HG03108 (cell line): ENCODE measurements around the gene MYO7B.

Source experiments
- ATAC-seq: cut with Tn5 transposase; IDR thresholded peaks from one replicate; pipeline ENCODE4 v1.9.1; 2021; ENCODE audit warnings: moderate library complexity; ENCODE audit not compliant: unreplicated experiment

The MYO7B gene

DNA sequence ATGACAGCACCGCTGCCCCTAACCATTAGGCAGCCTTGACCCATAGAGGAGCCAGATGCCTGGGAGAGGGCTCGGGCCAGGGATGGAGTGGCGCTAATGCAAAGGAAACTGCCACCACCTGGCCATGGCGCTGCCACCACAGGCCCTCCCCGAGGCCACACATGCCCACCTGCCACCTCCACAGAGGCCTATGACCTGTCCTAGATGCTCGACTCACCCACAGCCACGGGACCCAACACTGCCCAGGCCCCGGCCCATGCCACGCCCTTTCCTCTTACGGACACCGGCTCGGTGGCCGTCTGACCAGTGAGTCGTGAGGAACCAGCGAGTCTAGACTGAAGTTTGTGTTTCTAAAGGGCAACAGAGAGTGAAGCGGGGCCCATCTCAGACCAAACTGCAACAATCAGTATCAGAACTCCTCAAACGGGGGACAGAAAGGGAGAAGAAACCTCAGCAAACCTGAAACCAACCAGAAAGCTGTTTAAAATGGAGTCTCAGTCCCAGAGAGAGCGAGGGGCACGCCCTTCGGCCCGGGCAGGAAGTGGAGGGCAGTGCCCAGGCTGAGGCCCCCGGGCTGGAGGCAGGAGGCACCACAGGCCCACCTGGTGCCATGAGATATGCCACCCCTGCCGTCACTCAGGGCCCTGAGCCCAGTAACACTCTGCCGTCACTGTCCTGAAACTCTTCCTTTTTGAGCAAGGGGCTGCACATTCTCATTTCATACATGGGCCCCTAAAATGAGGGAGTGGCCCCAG lies 111.2 kb downstream of the MYO7B start:
- ATAC-seq, result no peak

DNA sequence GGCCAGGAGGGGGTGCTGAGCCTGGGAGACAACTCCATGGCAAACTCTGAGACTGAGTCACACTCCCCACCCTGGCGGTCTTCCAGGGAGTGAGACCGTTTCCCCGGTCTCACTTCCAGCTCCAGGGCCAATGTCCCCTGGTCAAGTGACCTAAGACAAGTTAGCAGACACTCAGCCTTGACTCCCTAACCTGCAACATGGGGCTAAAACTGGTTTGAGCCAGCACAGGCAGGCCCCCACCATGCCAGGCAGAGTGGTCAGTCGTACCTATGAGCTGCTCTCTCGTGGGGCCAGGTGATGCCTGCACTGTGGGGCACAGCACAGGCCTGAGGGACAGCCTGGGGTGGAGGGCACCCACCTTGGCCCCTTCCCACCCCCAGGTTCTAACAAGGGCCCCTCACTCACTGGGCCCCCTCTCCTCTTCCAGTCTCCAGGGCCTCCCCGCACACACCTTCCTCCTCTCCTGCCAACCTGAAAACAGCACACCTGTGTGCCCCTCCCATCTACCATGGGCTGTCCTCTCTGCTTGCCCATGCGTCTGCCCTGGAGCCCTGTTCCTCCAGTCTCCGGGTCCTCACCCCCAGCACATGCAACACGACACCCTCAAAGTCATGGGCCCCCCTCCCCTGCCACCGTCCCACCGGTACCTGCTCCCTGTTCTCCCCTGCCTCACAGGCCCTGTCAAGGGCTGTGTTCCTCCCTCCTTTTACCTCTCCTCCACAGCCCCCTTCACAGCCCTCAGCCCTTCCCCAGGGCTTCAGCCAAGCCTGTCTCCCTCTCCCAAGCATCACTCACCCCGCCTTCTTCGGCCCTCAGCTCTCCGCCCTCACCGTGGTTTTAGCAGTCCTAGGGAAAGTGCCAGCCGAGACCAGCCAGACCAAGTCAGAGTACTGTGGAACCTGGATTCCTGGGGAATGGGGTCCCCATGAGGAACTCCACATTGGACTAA lies 112.0 kb downstream of the MYO7B start:
- ATAC-seq, result no peak

DNA sequence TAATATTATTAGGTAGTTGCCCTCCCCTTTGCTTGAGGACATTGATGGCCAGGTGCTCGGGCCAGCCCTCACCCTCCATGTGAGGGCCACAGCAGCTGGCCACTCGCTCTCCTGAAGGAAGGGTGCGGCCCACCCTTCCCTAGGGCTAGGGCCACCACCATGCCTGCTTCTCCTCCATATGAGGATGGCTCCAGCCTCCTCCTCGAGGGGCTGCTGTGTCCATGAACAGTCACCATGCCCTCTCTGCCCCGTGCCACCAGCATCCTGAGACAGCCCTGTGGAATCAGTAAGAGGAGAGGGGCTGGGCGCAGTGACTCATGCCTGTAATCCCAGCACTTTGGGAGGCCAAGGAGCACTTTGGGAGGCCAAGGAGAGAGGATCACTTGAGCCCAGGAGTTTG lies 112.8 kb downstream of the MYO7B start:
- ATAC-seq, result no peak

DNA sequence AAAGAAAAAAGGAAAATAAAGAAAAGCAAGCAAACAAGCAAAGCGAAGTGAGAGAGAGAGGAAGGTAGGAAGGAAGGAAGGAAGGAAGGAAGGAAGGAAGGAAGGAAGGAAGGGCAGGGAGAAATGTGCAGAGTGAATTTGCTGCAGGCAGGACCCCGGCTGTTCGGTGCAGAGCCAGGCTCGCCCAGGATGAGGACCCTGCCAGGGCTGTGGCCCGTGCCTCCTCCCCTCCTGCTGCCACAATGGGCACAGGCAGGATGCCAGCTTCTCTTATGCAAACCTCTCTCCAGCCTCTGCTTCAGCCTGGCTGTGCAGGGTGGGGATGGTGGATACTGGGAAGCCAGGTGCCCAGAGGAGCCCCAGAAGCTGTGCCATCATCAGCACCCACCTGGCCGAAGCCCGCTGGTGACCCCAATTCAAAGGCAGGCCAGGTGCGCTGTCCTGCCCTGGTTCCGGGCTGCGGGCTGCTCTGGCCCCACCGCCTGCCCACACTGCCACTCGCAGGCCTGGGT lies 113.7 kb downstream of the MYO7B start:
- ATAC-seq, result no peak

DNA sequence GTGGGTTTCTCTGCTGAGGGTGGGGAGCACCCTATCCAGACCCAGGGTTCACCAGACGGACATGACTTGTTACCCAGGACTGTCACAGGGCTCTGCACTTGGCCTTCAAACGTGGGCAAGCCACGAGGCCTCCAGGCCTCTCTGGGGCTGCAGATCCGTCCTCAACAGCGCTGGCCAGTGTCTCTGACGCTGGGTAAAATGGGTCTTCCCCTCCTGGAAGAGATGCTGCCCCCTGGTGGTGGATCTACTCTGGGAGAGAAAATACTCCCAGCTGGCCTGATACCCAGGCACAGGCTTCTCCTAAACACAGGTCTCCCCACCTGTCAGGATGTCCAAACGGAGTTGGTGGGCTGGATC lies 114.2 kb downstream of the MYO7B start:
- no peak for ATAC-seq

DNA sequence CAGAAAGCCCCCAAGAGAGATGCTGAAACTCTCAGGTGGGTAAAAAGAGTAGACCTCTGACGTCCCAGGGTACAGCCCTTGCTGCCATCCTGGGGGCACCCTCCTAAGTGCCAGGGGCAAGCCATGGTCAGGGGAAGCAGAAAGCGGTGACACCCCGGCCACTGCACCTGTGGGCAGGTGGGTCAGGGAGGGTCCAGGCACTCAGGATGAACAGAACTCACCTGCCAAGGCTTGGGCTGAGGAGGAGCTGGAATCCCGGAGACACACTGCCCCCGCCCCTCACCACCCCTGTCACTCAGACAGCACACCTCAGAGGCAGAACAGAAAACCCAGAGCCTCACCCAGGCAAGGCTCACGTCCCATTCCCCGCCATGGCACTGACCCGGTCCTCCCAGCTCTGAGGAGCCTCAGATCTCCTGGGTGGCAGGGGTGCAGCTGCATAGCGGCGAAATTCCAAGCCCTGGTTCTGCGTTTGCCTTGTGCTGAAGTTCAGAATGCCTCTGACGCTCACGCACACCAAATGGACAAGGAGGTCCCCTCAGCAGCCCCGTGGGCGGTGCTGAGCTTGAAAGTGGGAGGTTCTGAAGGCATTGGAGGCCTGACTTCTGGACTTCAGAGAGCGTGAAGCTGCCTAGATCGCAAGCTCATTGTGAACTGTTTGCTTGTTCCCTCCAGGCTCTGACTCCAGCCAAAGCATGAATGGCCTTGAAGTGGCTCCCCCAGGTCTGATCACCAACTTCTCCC lies 114.7 kb downstream of the MYO7B start:
- ATAC-seq, result no peak

DNA sequence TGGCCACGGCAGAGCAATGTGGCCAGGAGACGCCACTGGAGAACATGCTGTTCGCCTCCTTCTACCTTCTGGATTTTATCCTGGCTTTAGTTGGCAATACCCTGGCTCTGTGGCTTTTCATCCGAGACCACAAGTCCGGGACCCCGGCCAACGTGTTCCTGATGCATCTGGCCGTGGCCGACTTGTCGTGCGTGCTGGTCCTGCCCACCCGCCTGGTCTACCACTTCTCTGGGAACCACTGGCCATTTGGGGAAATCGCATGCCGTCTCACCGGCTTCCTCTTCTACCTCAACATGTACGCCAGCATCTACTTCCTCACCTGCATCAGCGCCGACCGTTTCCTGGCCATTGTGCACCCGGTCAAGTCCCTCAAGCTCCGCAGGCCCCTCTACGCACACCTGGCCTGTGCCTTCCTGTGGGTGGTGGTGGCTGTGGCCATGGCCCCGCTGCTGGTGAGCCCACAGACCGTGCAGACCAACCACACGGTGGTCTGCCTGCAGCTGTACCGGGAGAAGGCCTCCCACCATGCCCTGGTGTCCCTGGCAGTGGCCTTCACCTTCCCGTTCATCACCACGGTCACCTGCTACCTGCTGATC lies 115.4 kb downstream of the MYO7B start:
- no peak for ATAC-seq

DNA sequence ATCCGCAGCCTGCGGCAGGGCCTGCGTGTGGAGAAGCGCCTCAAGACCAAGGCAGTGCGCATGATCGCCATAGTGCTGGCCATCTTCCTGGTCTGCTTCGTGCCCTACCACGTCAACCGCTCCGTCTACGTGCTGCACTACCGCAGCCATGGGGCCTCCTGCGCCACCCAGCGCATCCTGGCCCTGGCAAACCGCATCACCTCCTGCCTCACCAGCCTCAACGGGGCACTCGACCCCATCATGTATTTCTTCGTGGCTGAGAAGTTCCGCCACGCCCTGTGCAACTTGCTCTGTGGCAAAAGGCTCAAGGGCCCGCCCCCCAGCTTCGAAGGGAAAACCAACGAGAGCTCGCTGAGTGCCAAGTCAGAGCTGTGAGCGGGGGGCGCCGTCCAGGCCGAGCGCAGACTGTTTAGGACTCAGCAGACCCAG lies 115.9 kb downstream of the MYO7B start:
- ATAC-seq, result no peak

DNA sequence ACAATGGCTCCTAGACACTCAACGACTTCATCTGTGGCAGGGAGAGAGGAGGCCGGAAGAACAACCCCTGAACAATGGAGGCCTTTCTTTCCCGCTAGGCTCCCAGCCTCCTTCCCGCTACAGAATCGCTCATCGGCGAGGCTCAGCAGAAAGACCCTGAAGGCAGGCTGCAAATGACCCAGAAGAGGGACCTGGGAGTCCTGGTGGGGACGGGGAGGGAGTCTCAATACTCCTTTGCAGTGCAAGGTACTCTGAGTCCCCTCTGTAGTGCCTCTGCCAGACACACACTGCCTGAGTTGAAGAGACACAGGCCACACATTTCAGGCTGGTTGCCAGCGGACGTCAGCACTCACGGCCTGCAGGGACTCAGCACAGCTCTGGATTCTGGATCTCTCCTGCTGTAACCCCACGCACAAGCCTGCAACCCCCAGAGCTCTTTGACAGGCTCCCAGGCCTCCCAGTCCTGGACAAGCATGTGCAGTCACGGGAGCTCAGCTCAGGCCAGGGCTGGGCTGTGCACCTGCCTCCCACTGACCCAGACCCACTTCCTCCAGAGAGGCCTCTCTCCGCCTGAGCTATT lies 116.6 kb downstream of the MYO7B start:
- no peak for ATAC-seq

DNA sequence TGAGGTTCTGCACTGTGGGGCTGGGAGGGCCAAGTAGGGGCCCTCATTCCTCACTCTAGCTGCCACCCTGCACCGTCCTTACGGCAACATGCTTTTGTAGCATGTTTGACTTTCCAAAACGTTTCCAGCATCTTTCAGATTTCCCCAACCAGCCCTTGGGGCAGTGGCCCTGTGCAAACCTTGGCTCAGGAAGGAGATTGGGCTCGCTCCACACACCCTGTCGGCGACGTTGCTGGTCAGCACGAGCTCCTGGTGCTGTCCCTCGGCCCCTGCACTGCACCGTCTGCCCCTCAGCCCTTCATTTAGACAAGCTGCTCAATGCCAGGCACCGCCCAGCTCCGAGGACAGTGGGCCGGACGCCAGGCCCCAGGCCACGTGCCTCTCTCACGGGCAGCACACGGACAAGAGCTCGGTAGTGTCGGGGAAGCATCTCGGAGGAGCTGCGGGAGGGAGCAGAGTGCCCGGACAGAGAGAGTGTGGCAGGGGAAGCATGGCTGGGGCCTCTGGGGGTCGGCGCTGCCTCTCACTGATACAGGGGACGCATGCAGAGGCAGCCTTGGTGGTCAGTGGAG lies 117.4 kb downstream of the MYO7B start:
- ATAC-seq, result no peak

DNA sequence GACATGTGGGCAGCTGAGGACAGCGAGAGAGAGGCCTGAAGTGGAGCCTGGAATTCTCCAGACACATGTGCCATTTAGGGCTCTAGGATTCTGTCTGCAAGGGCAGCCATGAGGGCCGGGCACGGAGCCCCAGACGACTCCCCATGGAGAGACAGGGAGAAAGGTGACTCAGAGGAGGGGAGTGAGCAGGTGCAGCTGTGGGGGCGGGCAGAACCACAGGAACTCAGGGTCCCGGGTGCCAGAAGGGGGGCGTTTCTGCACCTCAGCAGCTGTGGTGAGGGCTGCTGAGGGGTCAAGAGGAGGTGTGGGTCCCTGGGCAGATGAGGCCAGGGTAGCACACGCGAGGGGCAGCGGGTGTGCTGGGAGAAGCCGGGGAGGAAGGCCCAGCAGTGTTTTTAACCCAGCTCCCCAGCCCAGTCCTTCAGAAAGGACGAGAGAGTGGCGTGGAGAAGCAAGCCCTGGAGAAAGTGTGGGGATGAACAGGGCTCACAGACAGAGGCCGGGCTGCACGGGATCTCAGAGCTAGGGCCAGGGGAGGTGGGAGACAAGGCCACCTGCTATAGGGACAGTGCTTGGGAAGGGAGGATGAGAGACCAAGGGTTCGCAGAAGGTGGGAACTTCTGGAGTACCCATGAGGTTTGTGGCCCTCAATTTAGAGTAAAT lies 118.1 kb downstream of the MYO7B start:
- no peak for ATAC-seq

DNA sequence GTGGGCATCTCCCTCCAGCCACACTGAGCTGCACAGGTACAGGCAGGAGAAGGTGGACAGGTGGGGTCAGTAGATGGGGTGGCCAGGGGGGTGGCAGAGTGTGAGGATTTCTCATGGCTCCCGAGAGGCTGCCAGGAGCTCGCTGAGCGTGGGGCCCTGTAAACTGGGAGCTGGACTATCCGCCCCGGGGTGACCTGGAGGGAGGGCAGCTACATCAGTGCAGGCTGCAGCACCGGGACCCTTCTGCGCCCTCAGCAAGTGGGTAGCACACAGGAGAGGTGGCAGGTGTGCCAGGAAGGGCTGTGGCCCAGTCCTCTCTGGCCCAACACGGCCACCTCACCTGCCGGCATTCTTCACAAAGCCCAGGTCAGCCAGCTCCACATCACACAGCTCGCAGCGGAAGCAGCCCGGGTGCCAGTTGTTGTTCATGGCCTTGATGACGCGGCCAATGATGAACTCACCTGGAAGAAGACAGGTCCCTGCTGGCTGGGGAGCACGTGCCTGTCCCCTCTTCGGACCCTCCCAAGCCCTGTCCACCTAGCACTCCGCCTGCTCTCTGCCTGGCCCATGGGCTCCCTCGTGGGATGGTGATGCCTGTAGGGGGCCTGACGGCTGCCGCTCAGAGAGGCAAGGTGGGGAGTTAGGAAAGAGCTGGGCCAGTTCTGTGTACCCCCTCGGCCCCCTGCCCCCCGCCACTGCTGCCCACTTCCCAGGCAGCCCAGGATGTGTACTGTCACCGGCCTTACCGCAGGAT lies 118.8 kb downstream of the MYO7B start:
- no peak for ATAC-seq

DNA sequence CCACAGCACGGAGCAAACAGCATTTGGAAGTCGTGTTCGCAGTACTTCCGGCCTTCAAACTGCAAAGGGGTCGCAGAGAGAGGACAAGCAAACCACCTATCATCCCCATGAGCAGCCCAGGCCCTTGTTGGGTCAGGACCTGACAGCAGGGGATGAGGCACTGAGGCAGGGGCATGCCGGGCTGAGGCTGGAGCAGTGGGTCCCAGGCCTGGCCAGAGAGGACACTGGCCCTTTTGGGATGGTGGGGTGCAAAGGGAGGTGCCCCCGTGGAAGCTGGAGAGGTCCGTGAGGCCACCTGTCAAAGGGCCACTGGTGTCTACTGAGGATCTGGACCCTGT lies 119.3 kb downstream of the MYO7B start:
- no peak for ATAC-seq

DNA sequence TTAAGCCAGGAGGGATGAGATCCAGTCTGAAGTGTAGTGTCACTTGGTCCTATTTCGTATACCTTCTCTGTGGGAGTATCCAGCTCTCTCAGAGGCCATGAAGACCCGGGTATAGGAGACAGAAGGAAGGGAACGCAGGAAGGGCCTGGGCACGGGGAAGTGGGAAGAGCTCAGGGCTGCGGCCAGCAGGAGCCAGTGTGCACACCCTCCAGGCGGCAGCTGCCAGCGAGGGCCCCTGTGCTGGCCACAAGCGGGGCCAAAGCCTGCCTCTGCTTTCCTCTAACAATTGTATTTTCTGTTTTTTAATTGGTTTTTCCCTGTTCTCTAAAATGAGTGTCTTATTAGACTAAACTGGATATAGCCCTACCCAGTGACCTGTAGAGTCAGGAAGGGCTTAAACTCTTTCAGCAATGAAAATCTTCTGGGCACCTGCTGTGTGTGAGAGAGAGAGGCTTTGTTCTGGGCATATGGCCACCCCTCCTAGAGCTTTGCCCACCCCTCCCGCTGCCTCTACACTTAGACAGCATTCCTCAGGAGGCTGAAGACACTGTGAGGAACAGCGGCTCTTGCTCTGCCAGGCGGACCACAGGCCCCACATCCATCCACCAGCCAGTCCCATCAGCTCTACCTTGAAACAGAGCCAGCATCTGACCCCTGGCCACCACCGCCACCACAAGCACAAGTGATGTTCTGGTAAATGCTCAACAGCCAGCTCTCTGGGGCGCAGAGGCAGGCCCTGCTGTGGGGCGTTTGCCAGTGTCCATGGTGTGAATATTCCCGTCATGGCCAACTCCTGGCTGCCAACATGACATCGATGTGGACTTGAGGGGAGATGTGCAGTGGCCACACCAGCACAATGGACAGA lies 120.0 kb downstream of the MYO7B start:
- ATAC-seq, result no peak

DNA sequence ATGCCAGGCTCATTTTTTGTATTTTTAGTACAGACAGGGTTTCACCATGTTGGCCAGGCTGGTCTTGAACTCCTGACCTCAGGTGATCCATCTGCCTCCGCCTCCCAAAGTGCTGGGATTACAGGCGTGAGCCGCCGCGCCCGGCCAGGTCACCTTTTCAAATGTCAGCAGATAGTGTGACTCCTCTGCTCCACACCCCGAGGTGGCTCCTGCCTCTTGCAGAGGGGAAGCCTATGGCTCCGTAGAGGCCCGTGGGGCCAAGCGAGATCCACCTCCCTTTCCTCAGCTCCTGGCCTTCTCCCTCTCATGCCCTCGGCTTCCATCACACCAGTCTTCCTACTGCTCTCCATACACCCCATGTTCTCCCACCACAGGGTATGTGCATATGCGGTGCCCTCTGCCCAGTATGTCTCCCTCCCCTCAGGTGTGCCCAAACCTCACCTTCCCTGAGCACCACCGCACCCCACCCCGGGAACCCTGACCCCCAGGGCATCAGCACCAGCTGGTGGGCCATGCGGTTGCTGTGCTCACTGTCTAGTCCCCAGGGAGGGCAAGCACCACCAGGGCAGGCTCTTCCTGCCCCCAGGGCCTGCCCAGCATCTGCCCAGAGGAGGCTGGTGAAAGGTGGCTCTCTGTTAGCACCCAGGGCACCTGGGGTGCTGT lies 121.2 kb downstream of the MYO7B start:
- ATAC-seq, result no peak

DNA sequence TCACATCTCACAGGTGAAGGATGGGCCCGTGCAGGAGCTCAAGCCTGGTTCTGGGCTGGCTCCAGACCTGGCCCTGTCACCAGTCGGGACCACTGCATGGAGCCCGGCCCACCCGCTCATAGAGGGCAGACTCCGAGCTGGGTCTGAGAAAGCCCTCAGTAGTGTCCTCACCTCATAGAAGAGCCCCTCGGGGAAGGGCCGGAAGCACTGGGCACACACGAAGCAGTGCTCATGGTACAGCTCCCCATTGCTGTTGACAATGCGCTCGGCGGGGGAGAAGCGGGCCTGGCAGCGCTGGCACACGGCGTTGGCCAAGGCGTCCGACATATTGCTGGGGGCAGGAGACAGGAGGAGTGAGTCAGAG lies 121.7 kb downstream of the MYO7B start:
- no peak for ATAC-seq

DNA sequence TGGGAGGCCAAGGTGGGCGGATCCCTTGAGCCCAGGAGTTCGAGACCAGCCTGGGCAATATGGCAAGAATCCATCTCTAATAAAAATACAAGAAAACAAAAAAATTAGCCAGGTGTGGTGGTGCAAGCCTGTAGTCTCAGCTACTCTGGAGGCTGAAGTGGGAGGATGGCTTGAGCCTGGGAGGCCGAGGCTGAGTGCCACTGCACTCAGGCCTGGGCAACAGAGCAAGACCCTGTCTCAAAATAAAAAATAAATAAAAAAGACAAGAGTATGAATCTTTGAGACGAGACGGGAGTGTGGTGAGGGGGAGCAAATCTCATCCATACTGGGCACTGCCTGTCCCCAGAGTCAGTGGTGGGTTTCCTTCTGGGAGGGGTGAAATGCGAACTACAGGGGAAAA lies 122.7 kb downstream of the MYO7B start:
- ATAC-seq, result no peak
